Thyroid gland (tissue), 4 donors: ENCODE measurements around the gene ACTR6.

Experiments used
- POLR2A ChIP-seq, 2 donors: fragments of 450-650 bp; IDR thresholded peaks; one replicate each; pipeline ENCODE4 v1.6.1; 2017; ENCODE audit warnings: antibody characterized with exemption in 2 of 2, mild to moderate bottlenecking in 2 of 2, moderate library complexity in 1 of 2
- TF ChIP-seq, protein P1 (sequence below), 6 experiments: fragments of 200-600 bp in 3 of 6; fragments of 450-650 bp in 3 of 6; sonication (generic) in 3 of 6; IDR thresholded peaks; one replicate each; pipeline ENCODE4 v1.5.1; 2016 to 2019; ENCODE audit warnings: antibody characterized with exemption in 6 of 6, mild to moderate bottlenecking in 2 of 6, inconsistent platforms in 1 of 6, moderate library complexity in 1 of 6

DNA sequence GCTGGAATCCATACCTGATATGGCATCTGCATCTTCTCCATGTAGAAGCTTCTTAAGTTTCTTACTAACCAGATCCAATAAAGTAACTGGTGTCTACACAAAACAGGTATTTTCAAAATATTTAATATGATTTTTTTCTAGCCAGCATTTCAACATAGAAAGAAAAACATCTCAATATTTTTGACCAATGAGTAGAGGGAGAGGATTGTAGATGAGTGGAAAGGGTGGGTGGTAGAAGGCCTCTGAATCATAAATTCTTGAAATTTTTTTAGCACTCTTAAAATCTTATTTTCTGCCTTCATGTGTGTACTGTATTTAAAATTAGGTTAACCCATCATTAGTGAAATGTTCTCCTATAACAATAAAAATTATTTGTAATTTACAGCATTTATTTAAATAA lies 48.3 kb downstream of the ACTR6 start:
- TF ChIP-seq, protein P1, sequence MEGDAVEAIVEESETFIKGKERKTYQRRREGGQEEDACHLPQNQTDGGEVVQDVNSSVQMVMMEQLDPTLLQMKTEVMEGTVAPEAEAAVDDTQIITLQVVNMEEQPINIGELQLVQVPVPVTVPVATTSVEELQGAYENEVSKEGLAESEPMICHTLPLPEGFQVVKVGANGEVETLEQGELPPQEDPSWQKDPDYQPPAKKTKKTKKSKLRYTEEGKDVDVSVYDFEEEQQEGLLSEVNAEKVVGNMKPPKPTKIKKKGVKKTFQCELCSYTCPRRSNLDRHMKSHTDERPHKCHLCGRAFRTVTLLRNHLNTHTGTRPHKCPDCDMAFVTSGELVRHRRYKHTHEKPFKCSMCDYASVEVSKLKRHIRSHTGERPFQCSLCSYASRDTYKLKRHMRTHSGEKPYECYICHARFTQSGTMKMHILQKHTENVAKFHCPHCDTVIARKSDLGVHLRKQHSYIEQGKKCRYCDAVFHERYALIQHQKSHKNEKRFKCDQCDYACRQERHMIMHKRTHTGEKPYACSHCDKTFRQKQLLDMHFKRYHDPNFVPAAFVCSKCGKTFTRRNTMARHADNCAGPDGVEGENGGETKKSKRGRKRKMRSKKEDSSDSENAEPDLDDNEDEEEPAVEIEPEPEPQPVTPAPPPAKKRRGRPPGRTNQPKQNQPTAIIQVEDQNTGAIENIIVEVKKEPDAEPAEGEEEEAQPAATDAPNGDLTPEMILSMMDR (IDR thresholded peaks at IDR 0.05), result no peak
- TF ChIP-seq POLR2A (IDR thresholded peaks at IDR 0.05), result no peak
